Measurements from ENCODE around the gene ABCA12.

DNA sequence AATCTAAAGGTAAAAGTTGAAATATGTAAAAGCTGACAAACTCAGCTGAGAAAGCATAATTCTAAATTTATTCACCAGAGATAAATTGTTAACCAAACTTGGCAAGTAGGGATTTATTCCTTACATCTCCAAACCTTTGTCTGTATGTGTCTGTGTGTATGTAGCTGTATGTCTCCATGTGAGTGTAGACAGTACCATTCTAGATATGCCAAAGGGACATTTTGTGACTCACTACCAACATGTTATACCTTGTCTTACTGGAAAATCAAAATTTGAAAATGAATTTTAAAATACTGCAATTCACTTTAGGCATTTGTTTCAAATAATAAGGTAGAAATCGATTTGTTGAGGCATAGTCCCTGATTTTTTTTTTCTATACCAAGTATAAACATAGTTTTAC is 102.1 kb downstream of the ABCA12 start:
- TF ChIP-seq POLR2A (IDR thresholded peaks at IDR 0.05) = no peak
- TF ChIP-seq, protein P1, sequence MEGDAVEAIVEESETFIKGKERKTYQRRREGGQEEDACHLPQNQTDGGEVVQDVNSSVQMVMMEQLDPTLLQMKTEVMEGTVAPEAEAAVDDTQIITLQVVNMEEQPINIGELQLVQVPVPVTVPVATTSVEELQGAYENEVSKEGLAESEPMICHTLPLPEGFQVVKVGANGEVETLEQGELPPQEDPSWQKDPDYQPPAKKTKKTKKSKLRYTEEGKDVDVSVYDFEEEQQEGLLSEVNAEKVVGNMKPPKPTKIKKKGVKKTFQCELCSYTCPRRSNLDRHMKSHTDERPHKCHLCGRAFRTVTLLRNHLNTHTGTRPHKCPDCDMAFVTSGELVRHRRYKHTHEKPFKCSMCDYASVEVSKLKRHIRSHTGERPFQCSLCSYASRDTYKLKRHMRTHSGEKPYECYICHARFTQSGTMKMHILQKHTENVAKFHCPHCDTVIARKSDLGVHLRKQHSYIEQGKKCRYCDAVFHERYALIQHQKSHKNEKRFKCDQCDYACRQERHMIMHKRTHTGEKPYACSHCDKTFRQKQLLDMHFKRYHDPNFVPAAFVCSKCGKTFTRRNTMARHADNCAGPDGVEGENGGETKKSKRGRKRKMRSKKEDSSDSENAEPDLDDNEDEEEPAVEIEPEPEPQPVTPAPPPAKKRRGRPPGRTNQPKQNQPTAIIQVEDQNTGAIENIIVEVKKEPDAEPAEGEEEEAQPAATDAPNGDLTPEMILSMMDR (IDR thresholded peaks at IDR 0.05) = no peak

Measured in gastroesophageal sphincter (tissue), 3 donors.